GM12878 (cell line): Measurements from ENCODE around the gene PRRG4.

Experiments
- CTCF ChIP-seq, 3 experiments: IDR thresholded peaks in 2 of 3; conservative IDR thresholded peaks in 1 of 3; 2 replicates each; pipeline ENCODE4 v1.5.1; 2011; ENCODE audit warnings: low read depth in 3 of 3, low read length in 3 of 3, mild to moderate bottlenecking in 3 of 3, control low read depth in 2 of 3, moderate library complexity in 2 of 3, inconsistent platforms in 1 of 3, mixed read lengths in 1 of 3; ENCODE audit not compliant: control insufficient read depth in 2 of 3, insufficient read depth in 1 of 3; ENCODE audit errors: extremely low read depth in 1 of 3
- NFIC ChIP-seq: IDR thresholded peaks from 2 replicates; pipeline ENCODE4 v1.6.1; 2012; ENCODE audit warnings: low read depth, mild to moderate bottlenecking, inconsistent platforms, low read length, moderate library complexity
- POLR2A ChIP-seq: IDR thresholded peaks from 2 replicates; pipeline ENCODE4 v1.6.1; 2011; ENCODE audit warnings: low read depth, mild to moderate bottlenecking, low read length
- POLR2AphosphoS5 ChIP-seq: IDR thresholded peaks from 2 replicates; pipeline ENCODE4 v1.6.1; 2011; ENCODE audit warnings: mild to moderate bottlenecking, low read length, inconsistent platforms
- YY1 ChIP-seq: IDR thresholded peaks from 2 replicates; pipeline ENCODE4 v1.6.1; 2011; ENCODE audit warnings: low read depth, mild to moderate bottlenecking, low read length

DNA sequence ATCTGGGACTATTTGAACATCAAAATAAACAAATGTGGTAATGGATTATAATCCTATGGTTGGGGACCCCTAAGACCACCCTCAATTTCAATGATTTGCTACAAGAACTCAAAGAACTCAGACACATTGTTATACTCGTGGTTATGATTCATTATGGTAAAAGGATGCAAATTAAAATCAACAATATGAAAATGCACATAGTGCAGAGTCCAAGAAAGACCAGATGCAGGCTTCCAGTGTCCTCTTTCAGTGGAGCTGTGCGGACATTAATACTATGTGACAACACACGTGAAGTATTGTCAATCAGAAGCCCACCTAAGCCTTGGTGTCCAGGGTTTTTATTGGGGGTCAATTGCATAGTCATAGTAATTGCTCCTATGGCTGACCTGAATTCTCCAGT is 53.7 kb downstream of the PRRG4 start:
- TF ChIP-seq NFIC, result no peak
- TF ChIP-seq YY1, result no peak
- TF ChIP-seq POLR2AphosphoS5, result no peak
- TF ChIP-seq CTCF (IDR thresholded peaks at IDR 0.05 in 2 of 3, conservative IDR thresholded peaks at IDR 0.05 in 1 of 3; ENCODE audit: control insufficient read depth in 2 of 3, extremely low read depth in 1 of 3, insufficient read depth in 1 of 3, low read depth in 3 of 3, low read length in 3 of 3), result no peak
- no peak for TF ChIP-seq POLR2A
